Ureter (tissue), 1 donor: Measurements from ENCODE around the gene ADAMTSL3. TPM values are rescaled to one million over a fixed set of nuclear protein-coding genes. Genes with fewer than 3 reads are reported as not detected.

Source experiments
- DNase-seq: peaks from one replicate; pipeline ENCODE4 v3.0.0-alpha.2; 2020; ENCODE audit warnings: low spot score
- total RNA-seq: library from RNA; stranded (reverse); gene quantifications from one replicate; pipeline ENCODE4 v1.2.4, GENCODE V29; 2023
- donor health status: DM: yes; HTN: yes; CAD: no.

Gene ADAMTSL3
- total RNA-seq, 1 donor from 2014 or later = 9.7 TPM

- no peak for DNase-seq
Measured at GRCh38 chr15:83654379-83655236, 685 bp downstream of the ADAMTSL3 start.

- no peak for DNase-seq
Measured at GRCh38 chr15:83655237-83655616, 1.3 kb downstream of the ADAMTSL3 start.

GRCh38 chr15:83656192-83656591, 2.3 kb downstream of the ADAMTSL3 start:
- no peak for DNase-seq

GRCh38 chr15:83656943-83657528, 3.1 kb downstream of the ADAMTSL3 start:
- DNase-seq = no peak

GRCh38 chr15:83657549-83657948, 3.6 kb downstream of the ADAMTSL3 start:
- DNase-seq = no peak

- DNase-seq = no peak
Measured at GRCh38 chr15:83658430-83659416, 4.8 kb downstream of the ADAMTSL3 start.

GRCh38 chr15:83659417-83659812, 5.5 kb downstream of the ADAMTSL3 start:
- DNase-seq = no peak

- DNase-seq = no peak
Measured at GRCh38 chr15:83665480-83665879, 11.6 kb downstream of the ADAMTSL3 start.

- DNase-seq = no peak
Measured at GRCh38 chr15:83670672-83671229, 16.8 kb downstream of the ADAMTSL3 start.

GRCh38 chr15:83671603-83672002, 17.7 kb downstream of the ADAMTSL3 start:
- DNase-seq = no peak

GRCh38 chr15:83673385-83673784, 19.5 kb downstream of the ADAMTSL3 start:
- DNase-seq = no peak

- no peak for DNase-seq
Measured at GRCh38 chr15:83682476-83683088, 28.7 kb downstream of the ADAMTSL3 start.

- DNase-seq = no peak
Measured at GRCh38 chr15:83685916-83686332, 32.0 kb downstream of the ADAMTSL3 start.

- DNase-seq = no peak
Measured at GRCh38 chr15:83688201-83688600, 34.3 kb downstream of the ADAMTSL3 start.

GRCh38 chr15:83690676-83691075, 36.8 kb downstream of the ADAMTSL3 start:
- no peak for DNase-seq

GRCh38 chr15:83692746-83693581, 39.0 kb downstream of the ADAMTSL3 start:
- no peak for DNase-seq

GRCh38 chr15:83694015-83694414, 40.1 kb downstream of the ADAMTSL3 start:
- DNase-seq = no peak

- DNase-seq = no peak
Measured at GRCh38 chr15:83694536-83694935, 40.6 kb downstream of the ADAMTSL3 start.

GRCh38 chr15:83695246-83695645, 41.3 kb downstream of the ADAMTSL3 start:
- DNase-seq = no peak

- DNase-seq = no peak
Measured at GRCh38 chr15:83695901-83696425, 42.0 kb downstream of the ADAMTSL3 start.
